GM12874 (cell line): ENCODE measurements around the gene BMERB1.

Experiments
- CTCF ChIP-seq: IDR thresholded peaks from 2 replicates; pipeline ENCODE4 v1.5.1; 2011; ENCODE audit warnings: low read depth, mild to moderate bottlenecking, control low read depth, low read length, moderate library complexity; ENCODE audit not compliant: insufficient read depth

BMERB1 gene

GRCh38 chr16:15509051-15509592 is 74.7 kb downstream of the BMERB1 start:
- TF ChIP-seq CTCF = no peak

GRCh38 chr16:15509593-15510535 is 75.5 kb downstream of the BMERB1 start:
- TF ChIP-seq CTCF = no peak

GRCh38 chr16:15510992-15511391 is 76.6 kb downstream of the BMERB1 start:
- TF ChIP-seq CTCF = no peak

DNA sequence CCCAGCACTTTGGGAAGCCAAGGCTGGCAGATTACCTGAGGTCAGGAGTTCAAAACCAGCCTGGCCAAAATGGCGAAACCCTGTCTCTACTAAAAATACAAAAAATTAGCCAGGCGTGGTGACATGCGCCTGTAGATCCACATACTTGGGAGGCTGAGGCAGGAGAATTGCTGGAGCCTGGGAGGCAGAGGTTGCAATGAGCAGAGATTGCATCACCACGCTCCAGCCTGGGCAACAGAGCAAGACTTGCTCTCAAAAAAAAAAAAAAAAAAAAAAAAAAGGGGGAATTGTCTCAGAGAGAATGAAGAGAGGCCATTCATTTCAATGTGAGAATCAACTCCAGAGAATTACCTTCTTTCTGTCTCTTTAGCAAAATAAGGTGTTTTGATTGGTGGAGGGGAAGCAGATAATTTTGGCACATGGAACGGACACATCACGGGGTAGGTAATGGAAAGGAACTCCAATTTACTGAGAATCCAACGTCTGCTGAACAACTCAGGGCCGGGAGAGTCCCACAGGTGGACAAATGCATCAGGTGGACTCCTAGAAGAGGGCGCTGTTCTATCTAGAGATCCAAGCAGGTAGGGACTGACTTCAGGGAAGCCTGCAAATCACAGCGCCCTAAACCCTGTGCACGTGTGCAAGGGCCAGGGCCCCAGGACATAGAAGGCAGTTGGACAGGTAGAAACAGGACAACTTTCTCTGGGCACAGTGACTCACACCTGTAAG is 77.5 kb downstream of the BMERB1 start:
- TF ChIP-seq CTCF = no peak

GRCh38 chr16:15513156-15513555 is 78.8 kb downstream of the BMERB1 start:
- no peak for TF ChIP-seq CTCF

DNA sequence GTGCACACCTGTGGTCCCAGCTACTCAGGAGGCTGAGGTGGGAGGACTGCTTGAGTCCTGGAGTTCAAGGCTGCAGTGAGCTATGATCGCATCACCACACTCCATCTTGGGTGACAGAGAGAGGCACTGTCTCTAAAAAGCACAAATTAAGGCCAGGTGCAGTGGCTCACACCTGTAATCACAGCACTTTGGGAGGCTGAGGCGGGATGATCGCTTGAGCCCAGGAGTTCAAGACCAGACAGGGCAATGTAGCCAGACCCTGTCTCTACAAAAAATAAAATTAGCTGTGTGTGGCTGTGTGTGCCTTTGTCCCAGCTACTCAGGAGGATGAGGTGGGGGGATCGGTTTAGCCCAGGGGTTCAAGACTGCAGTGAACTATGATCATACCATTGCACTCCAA is 81.6 kb downstream of the BMERB1 start:
- no peak for TF ChIP-seq CTCF

- no peak for TF ChIP-seq CTCF
Measured at GRCh38 chr16:15516609-15517008, 82.2 kb downstream of the BMERB1 start.
